ENCODE data around the gene ENTPD2.

ENTPD2 gene

GRCh38 chr9:137018761-137019559 lies 34.9 kb downstream of the ENTPD2 start:
- DNase-seq (ENCODE audit: low read depth in 2 of 3, low spot score in 1 of 3) = no peak

GRCh38 chr9:137017791-137018497 lies 35.9 kb downstream of the ENTPD2 start:
- no peak for DNase-seq (ENCODE audit: low read depth in 2 of 3, low spot score in 1 of 3)

- no peak for DNase-seq (ENCODE audit: low read depth in 2 of 3, low spot score in 1 of 3)
Observed at GRCh38 chr9:137017071-137017470, 36.8 kb downstream of the ENTPD2 start.

GRCh38 chr9:137016436-137016835 lies 37.4 kb downstream of the ENTPD2 start:
- DNase-seq (ENCODE audit: low read depth in 2 of 3, low spot score in 1 of 3) = no peak

GRCh38 chr9:137015976-137016375 lies 37.9 kb downstream of the ENTPD2 start:
- no peak for DNase-seq (ENCODE audit: low read depth in 2 of 3, low spot score in 1 of 3)

- no peak for DNase-seq (ENCODE audit: low read depth in 2 of 3, low spot score in 1 of 3)
Observed at GRCh38 chr9:137015540-137015930, 38.3 kb downstream of the ENTPD2 start.

GRCh38 chr9:137014776-137015539 lies 38.9 kb downstream of the ENTPD2 start:
- no peak for DNase-seq (ENCODE audit: low read depth in 2 of 3, low spot score in 1 of 3)

GRCh38 chr9:137014166-137014565 lies 39.7 kb downstream of the ENTPD2 start:
- DNase-seq (ENCODE audit: low read depth in 2 of 3, low spot score in 1 of 3) = no peak

- no peak for DNase-seq (ENCODE audit: low read depth in 2 of 3, low spot score in 1 of 3)
Observed at GRCh38 chr9:137013571-137013940, 40.3 kb downstream of the ENTPD2 start.

GRCh38 chr9:137012694-137013570 lies 40.9 kb downstream of the ENTPD2 start:
- no peak for DNase-seq (ENCODE audit: low read depth in 2 of 3, low spot score in 1 of 3)

- no peak for DNase-seq (ENCODE audit: low read depth in 2 of 3, low spot score in 1 of 3)
Observed at GRCh38 chr9:137011907-137012675, 41.8 kb downstream of the ENTPD2 start.

- DNase-seq (ENCODE audit: low read depth in 2 of 3, low spot score in 1 of 3) = no peak
Observed at GRCh38 chr9:137011156-137011555, 42.7 kb downstream of the ENTPD2 start.

- no peak for DNase-seq (ENCODE audit: low read depth in 2 of 3, low spot score in 1 of 3)
Observed at GRCh38 chr9:137009938-137010732, 43.7 kb downstream of the ENTPD2 start.

- DNase-seq (ENCODE audit: low read depth in 2 of 3, low spot score in 1 of 3) = no peak
Observed at GRCh38 chr9:137009217-137009616, 44.6 kb downstream of the ENTPD2 start.

GRCh38 chr9:137008312-137008711 lies 45.5 kb downstream of the ENTPD2 start:
- no peak for DNase-seq (ENCODE audit: low read depth in 2 of 3, low spot score in 1 of 3)

GRCh38 chr9:137007816-137008270 lies 46.0 kb downstream of the ENTPD2 start:
- no peak for DNase-seq (ENCODE audit: low read depth in 2 of 3, low spot score in 1 of 3)

GRCh38 chr9:137007108-137007815 lies 46.6 kb downstream of the ENTPD2 start:
- DNase-seq (ENCODE audit: low read depth in 2 of 3, low spot score in 1 of 3) = no peak

GRCh38 chr9:137006116-137007003 lies 47.5 kb downstream of the ENTPD2 start:
- DNase-seq (ENCODE audit: low read depth in 2 of 3, low spot score in 1 of 3) = no peak

Measured in stimulated activated CD4-positive, alpha-beta T cell treated with anti-CD3 and anti-CD28 coated beads, Interleukin-12 subunit alpha, Interleukin-12 subunit beta, amount 100 ng/mL, for 48 hours (primary cell).